ENCODE results near the gene CYLC2. TPM values are rescaled to one million over a fixed set of nuclear protein-coding genes. Genes with fewer than 3 reads are reported as not detected.

Gene CYLC2
- total and polyA plus RNA-seq, 4 experiments from 2014 or later = not detected

DNA sequence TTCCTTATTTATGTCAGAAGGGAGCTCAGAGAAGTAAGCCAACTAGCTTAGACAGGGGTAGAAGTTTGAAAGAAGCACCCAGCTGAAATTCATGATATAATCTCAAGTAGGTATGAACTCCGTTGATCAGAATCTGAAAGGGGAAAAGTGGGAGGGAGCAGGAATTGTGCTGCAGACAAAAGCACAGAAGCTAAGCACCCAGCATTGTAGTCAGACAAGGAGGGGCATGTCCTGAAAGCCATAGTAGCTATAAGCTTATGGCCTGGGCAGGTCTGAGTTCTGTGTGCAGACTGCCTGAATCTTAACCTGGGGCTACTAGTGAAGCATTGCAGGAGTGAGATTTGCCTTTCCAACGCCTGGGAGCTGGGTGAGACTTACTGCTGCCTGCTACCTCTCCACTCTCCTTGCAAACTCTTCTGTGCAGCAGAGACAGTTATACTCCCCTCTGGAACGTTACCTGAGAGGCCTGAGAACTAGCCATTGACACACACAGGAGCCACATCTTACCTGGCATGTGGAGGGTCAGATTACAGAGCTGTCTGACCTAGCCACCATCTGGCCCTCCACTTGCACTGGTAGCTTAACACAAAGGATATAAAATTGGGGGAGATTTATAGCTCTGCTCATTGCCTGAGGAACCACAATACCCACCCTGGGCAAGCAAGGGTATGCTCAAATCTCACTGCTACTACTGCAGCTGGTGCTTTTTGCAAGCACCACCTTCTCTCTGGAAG is 9.8 kb upstream of the CYLC2 start:
- Histone ChIP-seq H3K4me1 (ENCODE audit: insufficient read depth, low read length) (no peaks in the 10 kb centered on the region), H3K9me3 (ENCODE audit: control insufficient read depth in 1 of 2, low read length in 2 of 2) (no peaks in the 10 kb centered on the region), H3K36me3 (ENCODE audit: insufficient read depth, low read length) (no peaks in the 10 kb centered on the region), H3K27ac (ENCODE audit: low read depth, low read length) (no peak overlapping the region), H3K4me3 (ENCODE audit: low read length in 2 of 2) (no peak overlapping the region), H3K27me3 (ENCODE audit: insufficient read depth, low read length) (no peaks in the 10 kb centered on the region)
- ChIA-PET CTCF (ENCODE audit: partially characterized antibody) (interaction anchor here (1.1 kb wide), 1 partner anchor 9 kb away, joined by 4 read pairs; no protein-coding TSS in a partner anchor), POLR2A (ENCODE audit: partially characterized antibody) (no interaction called here)
- H3K27ac Mint-ChIP-seq = no peak overlapping the region
- H3K4me1 Mint-ChIP-seq = no peaks in the 10 kb centered on the region
- no peak for DNase-seq
- H3K36me3 Mint-ChIP-seq = no peaks in the 10 kb centered on the region
- no peaks in the 10 kb centered on the region for H3K27me3 Mint-ChIP-seq
- intact Hi-C loops (cut with micrococcal nuclease) = no loop called here
- H3K9me3 Mint-ChIP-seq = peaks cover 0 to 20% (median 4%) of the 10 kb centered on the region in 8 donors
- no peak overlapping the region for H3K4me3 Mint-ChIP-seq

DNA sequence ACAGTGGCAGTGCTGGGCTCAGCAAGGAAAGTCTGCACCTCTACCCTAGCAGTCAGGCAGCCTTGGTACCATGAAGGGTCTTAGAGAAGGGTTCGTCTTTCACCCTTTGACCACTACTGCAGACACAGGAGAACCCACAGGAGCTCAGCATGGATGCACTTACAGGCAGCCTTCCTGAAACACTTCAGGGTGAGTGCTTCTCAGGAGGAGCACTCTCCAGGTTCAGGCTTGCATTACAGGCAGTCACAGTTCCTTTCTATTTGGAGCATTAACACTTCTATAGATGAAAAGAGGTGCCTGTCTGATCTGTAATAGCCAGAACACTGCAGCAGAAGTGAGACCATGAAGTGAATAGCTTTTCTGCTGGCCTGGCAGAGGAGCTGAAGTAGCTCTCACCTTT is 8.7 kb upstream of the CYLC2 start:
- intact Hi-C loops (cut with micrococcal nuclease) = no loop called here
- H3K27me3 ChIP-seq (ENCODE audit: insufficient read depth, low read length) = no peaks in the 10 kb centered on the region
- Mint-ChIP-seq H3K27ac (no peak overlapping the region), H3K27me3 (no peaks in the 10 kb centered on the region), H3K36me3 (no peaks in the 10 kb centered on the region), H3K4me3 (no peak overlapping the region), H3K4me1 (no peaks in the 10 kb centered on the region), H3K9me3 (peaks cover 0 to 24% (median 5%) of the 10 kb centered on the region in 8 donors)
- CTCF ChIA-PET (ENCODE audit: partially characterized antibody) = no interaction called here
- H3K4me3 ChIP-seq (ENCODE audit: low read length in 2 of 2) = no peak overlapping the region
- DNase-seq = no peak
- no peaks in the 10 kb centered on the region for H3K4me1 ChIP-seq (ENCODE audit: insufficient read depth, low read length)
- H3K36me3 ChIP-seq (ENCODE audit: insufficient read depth, low read length) = no peaks in the 10 kb centered on the region
- H3K27ac ChIP-seq (ENCODE audit: low read depth, low read length) = no peak overlapping the region
- H3K9me3 ChIP-seq (ENCODE audit: control insufficient read depth in 1 of 2, low read length in 2 of 2) = no peaks in the 10 kb centered on the region
- POLR2A ChIA-PET (ENCODE audit: partially characterized antibody) = no interaction called here

DNA sequence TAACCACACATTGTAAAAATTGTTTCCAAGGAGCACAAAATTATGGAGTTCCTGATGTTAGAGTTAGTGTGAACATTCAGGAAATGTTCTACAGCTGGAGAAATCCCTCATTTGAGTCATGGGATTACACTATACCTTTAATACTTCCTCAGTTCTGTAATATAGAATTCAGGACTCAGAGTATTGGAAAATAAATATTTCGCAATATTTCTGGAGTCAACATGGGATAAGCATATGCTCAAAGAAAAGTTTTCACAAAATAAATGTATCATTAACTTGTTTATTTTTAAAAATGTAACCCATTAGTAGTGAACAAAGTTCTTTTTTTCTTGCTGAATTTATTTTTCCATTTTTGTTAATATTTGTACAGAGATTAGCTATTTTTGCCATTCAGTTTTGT is 8.6 kb downstream of the CYLC2 start:
- H3K4me1 Mint-ChIP-seq = no peaks in the 10 kb centered on the region
- no peaks in the 10 kb centered on the region for H3K9me3 ChIP-seq (ENCODE audit: control insufficient read depth in 1 of 2, low read length in 2 of 2)
- no peaks in the 10 kb centered on the region for H3K27me3 ChIP-seq (ENCODE audit: insufficient read depth, low read length)
- no peak for DNase-seq
- H3K4me3 ChIP-seq (ENCODE audit: low read length in 2 of 2) = no peak overlapping the region
- H3K4me1 ChIP-seq (ENCODE audit: insufficient read depth, low read length) = no peaks in the 10 kb centered on the region
- no peak overlapping the region for H3K27ac Mint-ChIP-seq
- no peaks in the 10 kb centered on the region for H3K36me3 Mint-ChIP-seq
- H3K36me3 ChIP-seq (ENCODE audit: insufficient read depth, low read length) = no peaks in the 10 kb centered on the region
- POLR2A ChIA-PET (ENCODE audit: partially characterized antibody) = no interaction called here
- no peak overlapping the region for H3K27ac ChIP-seq (ENCODE audit: low read depth, low read length)
- H3K9me3 Mint-ChIP-seq = peaks cover 0 to 6% (median 3%) of the 10 kb centered on the region in 8 donors
- no peaks in the 10 kb centered on the region for H3K27me3 Mint-ChIP-seq
- intact Hi-C loops (cut with micrococcal nuclease) = no loop called here
- CTCF ChIA-PET (ENCODE audit: partially characterized antibody) = no interaction called here
- no peak overlapping the region for H3K4me3 Mint-ChIP-seq

DNA sequence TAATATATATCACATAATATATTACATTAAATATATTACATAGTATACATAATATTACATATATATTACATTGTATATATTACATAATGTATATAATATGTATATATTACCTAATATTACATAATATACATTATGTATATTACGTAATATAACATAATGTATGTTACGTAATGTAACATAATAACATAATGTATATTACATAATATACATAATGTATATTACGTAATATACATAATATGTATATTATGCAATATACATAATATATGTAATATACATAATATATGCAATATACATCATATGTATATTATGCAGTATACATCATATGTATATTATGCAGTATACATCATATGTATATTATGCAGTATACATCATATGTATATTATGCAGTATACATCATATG is 19.1 kb downstream of the CYLC2 start:
- Mint-ChIP-seq H3K9me3 (no peaks in the 10 kb centered on the region), H3K27me3 (no peaks in the 10 kb centered on the region), H3K27ac (no peak overlapping the region), H3K4me3 (no peak overlapping the region), H3K36me3 (no peaks in the 10 kb centered on the region), H3K4me1 (no peaks in the 10 kb centered on the region)
- Histone ChIP-seq H3K27me3 (ENCODE audit: insufficient read depth, low read length) (no peaks in the 10 kb centered on the region), H3K4me1 (ENCODE audit: insufficient read depth, low read length) (no peaks in the 10 kb centered on the region), H3K27ac (ENCODE audit: low read depth, low read length) (no peak overlapping the region), H3K36me3 (ENCODE audit: insufficient read depth, low read length) (no peaks in the 10 kb centered on the region), H3K4me3 (ENCODE audit: low read length in 2 of 2) (no peak overlapping the region), H3K9me3 (ENCODE audit: control insufficient read depth in 1 of 2, low read length in 2 of 2) (no peaks in the 10 kb centered on the region)
- no peak for DNase-seq
- intact Hi-C loops (cut with micrococcal nuclease) = no loop called here
- ChIA-PET POLR2A (ENCODE audit: partially characterized antibody) (no interaction called here), CTCF (ENCODE audit: partially characterized antibody) (no interaction called here)

DNA sequence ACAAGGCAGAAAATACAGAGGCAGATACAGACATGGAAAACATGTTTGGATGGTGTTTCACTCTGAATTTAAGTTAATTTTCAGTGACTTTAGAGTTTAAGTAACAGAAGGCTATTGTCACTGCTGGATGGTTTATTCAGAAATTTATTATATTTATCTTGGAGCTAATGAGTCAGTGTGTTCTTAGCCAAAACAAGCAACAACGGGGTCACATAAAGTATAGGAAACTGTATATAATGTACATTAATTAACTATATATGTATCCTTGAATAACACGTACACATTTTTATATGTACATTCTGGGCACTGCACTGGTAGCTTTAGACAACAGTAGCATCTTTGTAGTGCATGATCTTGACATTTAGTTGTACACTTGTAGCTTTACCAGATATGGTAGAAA is 30.7 kb downstream of the CYLC2 start:
- ChIA-PET CTCF (ENCODE audit: partially characterized antibody) (no interaction called here), POLR2A (ENCODE audit: partially characterized antibody) (no interaction called here)
- Mint-ChIP-seq H3K27me3 (no peaks in the 10 kb centered on the region), H3K27ac (no peak overlapping the region), H3K4me3 (no peak overlapping the region), H3K9me3 (peaks cover 3 to 14% (median 5%) of the 10 kb centered on the region in 8 donors), H3K36me3 (no peaks in the 10 kb centered on the region), H3K4me1 (no peaks in the 10 kb centered on the region)
- no peak overlapping the region for H3K4me3 ChIP-seq (ENCODE audit: low read length in 2 of 2)
- H3K27me3 ChIP-seq (ENCODE audit: insufficient read depth, low read length) = no peaks in the 10 kb centered on the region
- no peak overlapping the region for H3K27ac ChIP-seq (ENCODE audit: low read depth, low read length)
- H3K36me3 ChIP-seq (ENCODE audit: insufficient read depth, low read length) = no peaks in the 10 kb centered on the region
- intact Hi-C loops (cut with micrococcal nuclease) = no loop called here
- H3K9me3 ChIP-seq (ENCODE audit: control insufficient read depth in 1 of 2, low read length in 2 of 2) = peaks cover 0 to 3% of the 10 kb centered on the region in 2 donors
- DNase-seq = no peak
- no peaks in the 10 kb centered on the region for H3K4me1 ChIP-seq (ENCODE audit: insufficient read depth, low read length)

DNA sequence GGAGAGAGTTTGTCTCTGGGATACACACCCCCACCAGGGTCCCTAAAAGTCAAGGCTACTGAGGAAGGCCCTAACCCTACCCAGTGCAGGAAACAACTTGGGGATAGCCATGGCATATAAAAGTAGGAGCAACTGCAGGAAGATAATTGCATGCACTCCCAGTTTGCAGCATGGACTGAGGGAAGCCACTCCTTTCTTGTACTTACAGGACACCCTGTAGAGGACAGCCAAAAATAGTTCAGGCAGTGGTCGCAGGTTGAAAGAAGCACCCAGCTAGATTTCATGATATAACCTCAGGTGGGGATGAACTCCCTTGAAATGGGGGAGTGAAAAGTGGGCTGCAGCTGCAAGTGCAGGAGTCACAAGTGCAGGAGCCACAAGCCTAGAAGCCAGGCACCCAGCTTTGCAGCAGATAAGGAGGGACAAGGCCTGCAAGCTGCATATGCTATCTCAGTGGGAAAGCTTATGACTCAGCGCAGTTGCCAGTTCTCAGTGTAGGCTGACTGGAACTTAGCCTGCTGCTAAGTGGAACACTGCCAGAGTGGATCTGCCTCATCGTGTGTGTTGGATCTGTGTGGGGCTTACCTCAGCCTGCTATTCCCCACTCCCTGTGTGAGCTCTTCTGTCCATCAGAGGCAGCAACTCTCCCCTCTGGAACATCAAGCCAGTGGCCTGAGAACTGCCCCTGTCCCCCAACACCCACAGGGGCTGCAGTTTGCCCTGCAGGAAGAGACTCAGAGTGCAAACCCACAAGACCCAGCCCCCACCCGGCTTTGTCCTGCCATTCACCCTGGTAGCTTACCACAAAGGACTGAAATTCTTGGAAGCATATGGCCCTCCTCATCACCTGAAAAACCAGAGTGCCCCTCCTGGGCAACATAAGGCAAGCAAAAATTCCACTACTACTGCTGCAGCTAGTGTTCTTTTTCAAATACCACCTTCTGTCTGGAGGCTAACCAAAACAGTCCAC is 42.7 kb downstream of the CYLC2 start:
- Mint-ChIP-seq H3K9me3 (peaks cover 1 to 19% (median 7%) of the 10 kb centered on the region in 8 donors), H3K36me3 (no peaks in the 10 kb centered on the region), H3K4me1 (no peaks in the 10 kb centered on the region), H3K4me3 (no peak overlapping the region), H3K27me3 (no peaks in the 10 kb centered on the region), H3K27ac (no peak overlapping the region)
- ChIA-PET CTCF (ENCODE audit: partially characterized antibody) (no interaction called here), POLR2A (ENCODE audit: partially characterized antibody) (no interaction called here)
- Histone ChIP-seq H3K4me3 (ENCODE audit: low read length in 2 of 2) (no peak overlapping the region), H3K4me1 (ENCODE audit: insufficient read depth, low read length) (no peaks in the 10 kb centered on the region), H3K27ac (ENCODE audit: low read depth, low read length) (no peak overlapping the region), H3K27me3 (ENCODE audit: insufficient read depth, low read length) (no peaks in the 10 kb centered on the region), H3K9me3 (ENCODE audit: control insufficient read depth in 1 of 2, low read length in 2 of 2) (peaks cover 0 to 4% of the 10 kb centered on the region in 2 donors), H3K36me3 (ENCODE audit: insufficient read depth, low read length) (no peaks in the 10 kb centered on the region)
- no peak for DNase-seq
- intact Hi-C loops (cut with micrococcal nuclease) = loop anchor here (5.0 kb wide), 1 partner anchor 45 kb away; no protein-coding TSS in a partner anchor

DNA sequence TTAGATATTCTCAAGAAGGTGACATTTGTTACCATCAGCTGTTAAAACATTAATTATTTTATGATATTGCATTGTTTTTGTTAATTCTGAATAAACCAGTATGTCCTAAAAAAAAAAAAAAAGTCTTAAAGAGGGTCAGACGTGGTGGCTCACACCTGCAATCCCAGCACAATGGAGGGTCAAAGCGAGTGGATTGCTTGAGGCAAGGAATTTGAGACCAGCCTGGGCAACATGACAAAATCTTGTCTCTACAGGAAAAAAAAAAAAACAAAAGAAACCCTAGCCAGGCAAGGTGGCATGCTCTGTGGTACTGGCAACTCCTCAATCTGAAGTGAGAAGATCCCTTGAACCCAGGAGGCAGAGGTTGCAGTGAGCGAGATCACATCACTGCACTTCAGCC is 46.8 kb downstream of the CYLC2 start:
- Mint-ChIP-seq H3K27me3 (no peaks in the 10 kb centered on the region), H3K4me1 (no peaks in the 10 kb centered on the region), H3K4me3 (no peak overlapping the region), H3K27ac (no peak overlapping the region), H3K36me3 (no peaks in the 10 kb centered on the region), H3K9me3 (peaks cover 2 to 28% (median 9%) of the 10 kb centered on the region in 8 donors)
- ChIA-PET POLR2A (ENCODE audit: partially characterized antibody) (no interaction called here), CTCF (ENCODE audit: partially characterized antibody) (no interaction called here)
- no peak overlapping the region for H3K27ac ChIP-seq (ENCODE audit: low read depth, low read length)
- intact Hi-C loops (cut with micrococcal nuclease) = no loop called here
- H3K27me3 ChIP-seq (ENCODE audit: insufficient read depth, low read length) = no peaks in the 10 kb centered on the region
- H3K4me1 ChIP-seq (ENCODE audit: insufficient read depth, low read length) = no peaks in the 10 kb centered on the region
- no peaks in the 10 kb centered on the region for H3K36me3 ChIP-seq (ENCODE audit: insufficient read depth, low read length)
- no peak for DNase-seq
- peaks cover 0 to 4% of the 10 kb centered on the region in 2 donors for H3K9me3 ChIP-seq (ENCODE audit: control insufficient read depth in 1 of 2, low read length in 2 of 2)
- no peak overlapping the region for H3K4me3 ChIP-seq (ENCODE audit: low read length in 2 of 2)

Data from CD4-positive, alpha-beta memory T cell (primary cell).